Activated B cell treated with CpG ODN at 0.5 μM for 24 hours (primary cell): ENCODE data around the gene MRGPRF. TPM values are rescaled to one million over a fixed set of nuclear protein-coding genes. Genes with fewer than 3 reads are reported as not detected.
A peak's percentile ranks its signal among the peaks of the same experiment; 100 is the strongest.

Experiments
- ATAC-seq: fragments of 200-7000 bp; cut with Tn5 transposase; one replicate; pipeline ENCODE4 v1.10.0; 2021; ENCODE audit warnings: low read depth, mild to moderate bottlenecking, moderate library complexity
- CTCF ChIA-PET: fragments of 350-600 bp; sonication (Branson Sonifier 250); formaldehyde crosslinking; loops from one replicate; lab custom pipeline; 2021; ENCODE audit warnings: antibody characterized with exemption; lab: Charles Lee
- POLR2A ChIA-PET: fragments of 350-600 bp; sonication (Branson Sonifier 250); formaldehyde crosslinking; loops from one replicate; lab custom pipeline; 2021; ENCODE audit warnings: antibody characterized with exemption; lab: Charles Lee
- DNase-seq: peaks from one replicate; pipeline ENCODE4 v3.0.0; 2022
- H3K27ac Mint-ChIP-seq: one replicate; pipeline ENCODE4 v1.8.0; 2020; ENCODE audit warnings: mixed read lengths
- H3K27me3 Mint-ChIP-seq: one replicate; pipeline ENCODE4 v1.8.0; 2021; ENCODE audit warnings: mixed read lengths
- H3K36me3 Mint-ChIP-seq: one replicate; pipeline ENCODE4 v1.8.0; 2021; ENCODE audit warnings: low read depth, mixed read lengths
- H3K4me1 Mint-ChIP-seq: one replicate; pipeline ENCODE4 v1.8.0; 2021; ENCODE audit warnings: mixed read lengths
- H3K4me3 Mint-ChIP-seq: one replicate; pipeline ENCODE4 v1.8.0; 2020; ENCODE audit warnings: mild to moderate bottlenecking, mixed read lengths
- H3K9me3 Mint-ChIP-seq: one replicate; pipeline ENCODE4 v1.8.0; 2020; ENCODE audit warnings: mixed read lengths
- intact Hi-C: fragments of 100-400 bp; cut with micrococcal nuclease; formaldehyde crosslinking; loops from one replicate; pipeline ENCODE4 v1.15.1; 2024
- total RNA-seq: library from RNA; stranded (reverse); gene quantifications from 2 replicates; pipeline ENCODE4 v1.2.3, GENCODE V29; 2022
- TF ChIP-seq, protein P1 (sequence below): fragments of 200-600 bp; IDR thresholded peaks from one replicate; pipeline ENCODE4 v1.8.0; 2022; ENCODE audit warnings: antibody characterized with exemption, mild to moderate bottlenecking

Gene MRGPRF
- total RNA-seq, 1 donor from 2014 or later: not detected

GRCh38 chr11:68956547-68957254 is 56.3 kb downstream of the MRGPRF start:
- H3K36me3 Mint-ChIP-seq: no peaks in the 10 kb centered on the region
- ChIA-PET CTCF (interaction anchor here (1.2 kb wide), 1 partner anchor 131 kb away, joined by 3 read pairs; no protein-coding TSS in a partner anchor), POLR2A (no interaction called here)
- TF ChIP-seq, protein P1, sequence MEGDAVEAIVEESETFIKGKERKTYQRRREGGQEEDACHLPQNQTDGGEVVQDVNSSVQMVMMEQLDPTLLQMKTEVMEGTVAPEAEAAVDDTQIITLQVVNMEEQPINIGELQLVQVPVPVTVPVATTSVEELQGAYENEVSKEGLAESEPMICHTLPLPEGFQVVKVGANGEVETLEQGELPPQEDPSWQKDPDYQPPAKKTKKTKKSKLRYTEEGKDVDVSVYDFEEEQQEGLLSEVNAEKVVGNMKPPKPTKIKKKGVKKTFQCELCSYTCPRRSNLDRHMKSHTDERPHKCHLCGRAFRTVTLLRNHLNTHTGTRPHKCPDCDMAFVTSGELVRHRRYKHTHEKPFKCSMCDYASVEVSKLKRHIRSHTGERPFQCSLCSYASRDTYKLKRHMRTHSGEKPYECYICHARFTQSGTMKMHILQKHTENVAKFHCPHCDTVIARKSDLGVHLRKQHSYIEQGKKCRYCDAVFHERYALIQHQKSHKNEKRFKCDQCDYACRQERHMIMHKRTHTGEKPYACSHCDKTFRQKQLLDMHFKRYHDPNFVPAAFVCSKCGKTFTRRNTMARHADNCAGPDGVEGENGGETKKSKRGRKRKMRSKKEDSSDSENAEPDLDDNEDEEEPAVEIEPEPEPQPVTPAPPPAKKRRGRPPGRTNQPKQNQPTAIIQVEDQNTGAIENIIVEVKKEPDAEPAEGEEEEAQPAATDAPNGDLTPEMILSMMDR: no peak
- intact Hi-C loops: loop anchor here (1.0 kb wide), 1 partner anchor 132 kb away; no protein-coding TSS in a partner anchor
- H3K4me1 Mint-ChIP-seq: peaks cover 9% of the 10 kb centered on the region
- DNase-seq (no peak), ATAC-seq (no peak)
- H3K4me3 Mint-ChIP-seq: no peak overlapping the region
- H3K27me3 Mint-ChIP-seq: peaks cover 6% of the 10 kb centered on the region
- H3K27ac Mint-ChIP-seq: no peak overlapping the region
- H3K9me3 Mint-ChIP-seq: no peaks in the 10 kb centered on the region

GRCh38 chr11:68956142-68956541 is 56.9 kb downstream of the MRGPRF start:
- ChIA-PET POLR2A (no interaction called here), CTCF (no interaction called here)
- no peak overlapping the region for H3K27ac Mint-ChIP-seq
- H3K4me3 Mint-ChIP-seq: no peak overlapping the region
- no peak for DNase-seq
- TF ChIP-seq, protein P1: no peak
- no peaks in the 10 kb centered on the region for H3K9me3 Mint-ChIP-seq
- intact Hi-C loops: loop anchor here (1.0 kb wide), 1 partner anchor 132 kb away; no protein-coding TSS in a partner anchor
- H3K36me3 Mint-ChIP-seq: no peaks in the 10 kb centered on the region
- H3K27me3 Mint-ChIP-seq: peaks cover 6% of the 10 kb centered on the region
- peak; percentile 40 for ATAC-seq
- H3K4me1 Mint-ChIP-seq: peaks cover 9% of the 10 kb centered on the region

GRCh38 chr11:68955607-68955958 is 57.5 kb downstream of the MRGPRF start:
- H3K9me3 Mint-ChIP-seq: no peaks in the 10 kb centered on the region
- no peak for DNase-seq
- no peak overlapping the region for H3K27ac Mint-ChIP-seq
- POLR2A ChIA-PET: no interaction called here
- H3K36me3 Mint-ChIP-seq: no peaks in the 10 kb centered on the region
- TF ChIP-seq, protein P1: no peak
- ATAC-seq: no peak
- peak overlapping the region; percentile 35 for H3K4me3 Mint-ChIP-seq
- H3K27me3 Mint-ChIP-seq: peaks cover 6% of the 10 kb centered on the region
- H3K4me1 Mint-ChIP-seq: peaks cover 9% of the 10 kb centered on the region
- intact Hi-C loops: no loop called here
- CTCF ChIA-PET: no interaction called here

- peak overlapping the region; percentile 35 for H3K4me3 Mint-ChIP-seq
- peaks cover 6% of the 10 kb centered on the region for H3K27me3 Mint-ChIP-seq
- ChIA-PET POLR2A (no interaction called here), CTCF (no interaction called here)
- peaks cover 9% of the 10 kb centered on the region for H3K4me1 Mint-ChIP-seq
- intact Hi-C loops: no loop called here
- H3K36me3 Mint-ChIP-seq: no peaks in the 10 kb centered on the region
- H3K27ac Mint-ChIP-seq: no peak overlapping the region
- no peaks in the 10 kb centered on the region for H3K9me3 Mint-ChIP-seq
- ATAC-seq (peak; percentile 57), DNase-seq (no peak)
- TF ChIP-seq, protein P1: no peak
Observed at GRCh38 chr11:68954836-68955606, 58.0 kb downstream of the MRGPRF start.

Other genes with a start within 250 kb of the MRGPRF start
- 16.7 and 17.2 TPM in 2 replicates for gene CPT1A, start 171.3 kb downstream of the MRGPRF start, total RNA-seq
- 49.9 and 60.0 TPM in 2 replicates for gene MRPL21, start 109.4 kb downstream of the MRGPRF start, total RNA-seq
- 24.2 and 33.8 TPM in 2 replicates for gene IGHMBP2, start 109.4 kb downstream of the MRGPRF start, total RNA-seq
- not detected in 2 replicates for gene MRGPRD, start 32.3 kb downstream of the MRGPRF start, total RNA-seq
- gene TPCN2, start 35.7 kb upstream of the MRGPRF start, total RNA-seq: 29.1 and 35.4 TPM in 2 replicates
- 2.2 and 2.7 TPM in 2 replicates for gene SMIM38, start 142.7 kb upstream of the MRGPRF start, total RNA-seq